GM19238 (cell line): ENCODE data around the gene ILF3.

Experiments used
- DNase-seq: peaks from one replicate; pipeline ENCODE4 v3.0.0; 2011; ENCODE audit warnings: low spot score; ENCODE audit not compliant: insufficient read length

ILF3 gene

GRCh38 chr19:10653732-10654609 is at the start of gene ILF3:
Gene ILF3 (plus strand): TSS chr19:10654346. CDS start chr19:10670606, 16,260 bp downstream.
- peak; percentile 91 for DNase-seq

DNA sequence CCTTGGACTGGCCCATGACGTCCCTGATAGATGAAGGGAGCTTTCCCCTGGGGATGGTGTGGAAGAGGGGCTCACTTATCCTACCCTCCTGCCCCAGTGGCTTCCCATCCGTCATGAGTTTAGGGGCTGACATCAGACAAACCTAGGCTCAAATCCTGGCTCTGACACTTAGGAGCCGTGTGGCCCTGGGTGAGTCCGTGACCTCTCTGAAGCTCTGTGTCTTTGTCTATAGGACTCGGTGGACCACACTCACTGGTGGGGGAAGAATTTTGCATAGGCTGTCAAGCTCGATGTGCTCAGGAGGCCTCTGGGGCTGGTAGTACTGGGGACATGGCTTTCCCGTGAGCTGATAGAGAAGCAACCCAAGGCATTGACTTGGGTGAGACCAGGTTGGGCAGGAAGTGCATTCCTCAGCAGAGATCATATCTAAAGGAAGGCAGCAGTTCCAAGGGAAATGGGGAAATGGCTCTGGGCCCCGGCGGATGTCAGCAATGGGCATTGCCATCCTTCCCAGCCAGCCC is 49.6 kb upstream of the ILF3 start:
- DNase-seq, result peak; percentile 58

DNA sequence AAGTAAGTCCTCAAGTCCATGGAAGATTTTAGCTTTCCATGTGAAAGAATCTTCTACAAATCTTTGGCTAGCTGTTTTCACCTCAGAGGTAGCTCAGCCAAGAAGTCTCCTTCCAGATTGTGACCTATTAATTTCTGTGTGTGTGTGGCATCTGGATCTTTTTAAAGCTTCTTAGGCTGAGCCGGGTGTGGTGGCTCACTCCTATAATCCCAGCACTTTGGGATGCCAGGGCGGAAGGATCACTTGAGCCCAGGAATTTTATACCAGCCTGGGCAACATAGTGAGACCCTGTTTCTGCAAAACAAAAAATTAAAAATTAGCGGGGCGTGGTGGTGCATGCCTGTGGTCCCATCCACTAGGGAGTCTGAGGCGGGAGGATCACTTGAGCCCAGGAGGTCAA is 42.2 kb upstream of the ILF3 start:
- no peak for DNase-seq

DNA sequence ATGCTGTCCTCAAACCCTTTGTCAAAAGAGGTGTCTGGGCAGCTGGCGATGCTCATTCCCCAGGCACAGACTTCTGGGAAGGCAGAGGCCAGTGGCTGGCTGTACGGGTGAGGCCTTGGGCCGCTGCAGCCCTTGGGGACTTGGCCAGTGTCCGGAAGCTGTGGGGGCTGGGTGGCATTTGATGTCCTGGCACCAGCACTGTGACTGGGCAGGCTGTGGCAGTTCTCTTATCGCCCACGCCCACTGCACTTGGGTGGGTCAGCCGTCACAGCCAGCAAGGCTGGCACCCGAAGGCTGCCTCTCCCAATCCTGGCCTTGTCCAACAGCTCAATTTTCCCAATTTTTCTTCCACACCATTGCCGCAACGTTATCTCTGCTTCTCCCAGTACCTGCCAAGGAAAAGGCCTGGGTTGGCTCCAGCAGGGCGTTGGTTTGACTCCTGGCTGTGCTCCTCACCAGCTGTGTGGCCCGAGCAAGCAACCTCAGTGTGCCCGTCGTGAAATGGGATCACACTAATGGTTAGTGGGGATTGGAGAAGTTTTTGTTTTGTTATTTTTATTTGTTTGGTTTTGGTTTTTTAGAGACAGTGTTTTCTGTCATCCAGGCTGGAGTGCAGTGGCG is 41.5 kb upstream of the ILF3 start:
- no peak for DNase-seq

DNA sequence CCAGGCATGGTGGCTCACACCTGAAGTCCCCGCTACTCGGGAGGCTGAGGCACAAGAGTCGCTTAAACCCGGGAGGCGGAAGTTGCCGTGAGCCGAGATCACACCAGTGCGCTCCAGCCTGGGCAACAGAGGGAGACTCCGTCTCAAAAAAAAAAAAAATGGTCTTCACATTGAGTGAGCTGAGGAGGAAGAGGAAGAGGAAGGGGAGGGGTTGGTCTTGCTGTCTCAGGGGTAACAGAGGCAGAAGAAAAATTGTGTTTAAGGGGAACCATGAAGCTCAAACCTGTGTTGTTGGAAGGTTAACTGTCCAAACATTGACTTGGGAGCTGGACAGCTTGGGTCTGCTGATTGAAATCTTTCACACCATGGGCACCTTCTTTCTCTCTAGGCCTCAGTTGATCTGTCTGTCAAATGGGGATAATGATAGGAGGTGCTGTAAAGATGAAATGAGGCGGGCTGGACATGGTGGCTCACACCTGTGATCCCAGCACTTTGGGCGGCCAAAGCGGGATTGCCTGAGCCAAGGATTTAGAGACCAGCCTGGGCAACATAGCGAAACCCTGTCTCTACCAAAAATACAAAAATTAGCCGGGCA is 38.6 kb upstream of the ILF3 start:
- DNase-seq, result no peak

DNA sequence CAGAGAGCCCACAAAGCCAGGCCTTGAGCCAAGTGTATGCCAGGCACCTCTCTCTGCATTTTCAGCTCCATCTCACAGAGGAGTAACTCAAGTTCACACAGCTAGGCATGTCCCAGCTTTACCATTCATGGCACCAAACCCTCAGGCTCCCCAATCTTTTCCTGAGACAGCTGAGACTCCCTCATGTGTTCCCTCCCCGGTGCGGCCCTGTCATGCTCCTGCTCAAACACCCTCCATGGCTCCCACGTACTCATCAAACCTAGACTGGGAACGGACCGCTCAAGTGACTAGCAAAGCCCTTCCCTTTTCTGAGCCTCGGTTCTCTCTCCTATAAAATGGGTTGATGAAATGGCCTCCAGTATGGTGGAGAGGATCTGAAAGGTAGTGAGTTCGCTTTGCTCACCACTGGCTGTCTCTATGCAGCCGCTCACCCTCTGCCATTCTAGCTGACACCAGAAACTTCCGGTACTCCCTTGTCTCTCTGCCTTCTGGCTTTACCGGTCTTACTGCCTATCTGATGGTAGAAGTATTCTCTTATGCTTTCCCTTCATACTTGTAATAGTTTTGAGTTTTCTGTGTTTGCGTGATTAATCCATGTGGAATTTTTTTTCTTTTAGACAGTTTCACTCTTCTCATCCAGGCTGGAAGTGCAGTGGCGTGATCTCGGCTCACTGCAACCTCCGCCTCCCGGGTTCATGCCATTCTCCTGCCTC is 36.6 kb upstream of the ILF3 start:
- DNase-seq, result no peak

- DNase-seq, result no peak
These were observed 35.3 kb upstream of the ILF3 start for GRCh38 chr19:10618846-10619245.

GRCh38 chr19:10620786-10621185 is 33.4 kb upstream of the ILF3 start:
- no peak for DNase-seq

DNA sequence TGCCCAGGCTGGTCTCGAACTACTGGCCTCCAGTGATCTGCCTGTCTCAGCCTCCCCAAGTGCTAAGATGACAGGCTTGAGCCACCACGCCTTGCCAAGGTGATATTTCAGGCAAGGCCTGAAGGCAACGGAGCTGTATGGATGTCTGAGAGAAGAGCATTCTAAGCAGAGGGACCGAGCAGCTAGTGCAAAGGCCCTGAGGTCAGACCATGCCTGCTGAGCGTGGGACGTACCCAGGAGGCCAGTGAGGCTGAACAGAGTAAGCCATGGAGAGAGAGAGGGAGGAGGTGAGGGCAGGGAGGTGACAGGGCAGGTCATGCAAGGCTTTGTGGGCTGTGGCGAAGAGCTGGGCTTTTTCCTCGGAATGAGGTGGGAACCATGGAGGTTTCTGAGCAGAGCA is 32.2 kb upstream of the ILF3 start:
- no peak for DNase-seq

DNA sequence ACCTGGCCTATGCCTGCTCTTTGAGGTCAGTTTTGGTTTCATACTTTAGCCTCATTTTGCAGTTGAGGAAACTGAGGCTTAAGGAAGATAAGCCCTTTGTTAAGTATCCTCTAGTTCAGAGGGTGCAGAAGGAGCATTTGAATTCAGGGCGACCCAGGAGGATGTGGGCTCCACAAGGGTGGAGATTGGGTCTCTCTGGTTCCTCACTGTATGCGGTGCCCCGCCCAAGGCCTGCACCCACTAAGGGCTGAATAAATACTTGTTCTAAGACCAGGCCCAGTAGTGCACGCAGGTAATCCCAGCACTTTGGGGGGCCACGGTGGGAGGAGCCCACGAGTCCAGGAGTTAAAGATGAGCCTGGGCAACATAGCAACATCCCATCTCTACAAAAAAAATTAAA is 29.6 kb upstream of the ILF3 start:
- DNase-seq, result no peak

DNA sequence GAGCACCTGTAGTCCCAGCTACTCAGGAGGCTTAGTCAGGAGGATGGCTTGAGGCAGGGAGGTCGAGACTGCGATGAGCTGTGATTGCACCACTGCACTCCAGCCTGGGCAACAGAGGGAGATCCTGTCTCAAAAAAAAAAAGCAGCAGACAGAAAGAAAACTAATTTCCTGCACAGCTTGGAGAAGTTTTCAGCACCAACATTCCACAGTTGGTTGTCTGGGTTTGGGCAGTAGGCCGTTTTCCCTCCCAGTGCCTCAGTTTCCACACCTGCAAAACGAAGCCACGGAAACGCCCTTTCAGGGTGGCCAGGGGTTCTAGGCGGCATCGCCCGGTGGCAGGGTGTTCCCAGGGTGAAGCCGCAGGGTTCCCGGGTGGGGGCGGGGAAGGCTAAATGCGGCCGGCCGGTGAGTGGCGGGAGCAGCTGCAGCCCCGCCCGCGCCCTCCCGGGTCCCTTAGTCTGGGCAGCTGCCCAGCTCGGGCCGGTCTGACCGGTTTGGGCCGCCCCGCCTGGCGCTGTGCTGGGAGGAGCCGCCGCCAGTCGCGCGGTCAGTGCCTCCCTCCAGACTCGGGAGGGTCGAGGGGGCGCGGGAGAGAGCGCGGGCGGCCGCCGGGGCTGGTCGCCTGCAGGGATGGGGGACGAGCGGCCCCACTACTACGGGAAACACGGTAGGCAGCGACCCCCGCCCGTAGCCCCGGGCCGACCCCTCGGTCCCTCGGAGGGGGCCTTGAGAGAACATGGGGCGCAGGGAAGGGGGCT is 29.0 kb upstream of the ILF3 start, which contains the start of gene SLC44A2:
Gene SLC44A2, plus strand, starts transcription at position 551 of the 759 bp plus-strand sequence. Its CDS starts 81 bp downstream, at position 632.
- no peak for DNase-seq

- no peak for DNase-seq
These were observed 28.4 kb upstream of the ILF3 start for GRCh38 chr19:10625762-10626138.

DNA sequence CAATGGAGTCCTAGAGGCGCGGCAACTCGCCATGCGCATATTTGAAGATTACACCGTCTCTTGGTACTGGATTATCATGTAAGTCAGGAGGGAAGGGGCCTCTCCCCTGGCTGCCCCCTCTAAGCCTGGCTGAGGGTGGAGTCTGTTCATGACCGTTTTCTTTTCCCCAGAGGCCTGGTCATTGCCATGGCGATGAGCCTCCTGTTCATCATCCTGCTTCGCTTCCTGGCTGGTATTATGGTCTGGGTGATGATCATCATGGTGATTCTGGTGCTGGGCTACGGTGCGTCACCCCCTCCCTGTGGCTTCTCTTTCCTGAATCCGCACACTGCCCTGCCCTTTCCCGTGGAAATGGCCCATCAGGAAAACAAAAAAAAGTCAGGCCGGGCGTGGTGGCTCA is 22.3 kb upstream of the ILF3 start:
- DNase-seq, result no peak

- DNase-seq, result no peak
These were observed 19.7 kb upstream of the ILF3 start for GRCh38 chr19:10634430-10634829.

DNA sequence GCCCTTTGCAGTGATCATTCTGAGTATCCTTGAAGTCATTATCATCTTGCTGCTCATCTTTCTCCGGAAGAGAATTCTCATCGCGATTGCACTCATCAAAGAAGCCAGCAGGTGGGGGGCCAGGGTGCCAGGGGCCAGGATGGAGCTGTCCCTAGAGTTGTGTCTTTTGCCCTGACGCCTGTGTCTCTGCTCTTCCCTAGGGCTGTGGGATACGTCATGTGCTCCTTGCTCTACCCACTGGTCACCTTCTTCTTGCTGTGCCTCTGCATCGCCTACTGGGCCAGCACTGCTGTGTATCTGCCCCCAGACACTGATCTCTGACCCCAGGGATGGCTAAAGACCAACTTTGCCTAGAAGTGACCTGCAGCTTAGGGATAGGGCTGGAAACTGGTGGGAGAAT is 19.2 kb upstream of the ILF3 start:
- DNase-seq, result no peak

- no peak for DNase-seq
These were observed 17.7 kb upstream of the ILF3 start for GRCh38 chr19:10636304-10636972.

GRCh38 chr19:10637894-10638293 is 16.3 kb upstream of the ILF3 start:
- no peak for DNase-seq

DNA sequence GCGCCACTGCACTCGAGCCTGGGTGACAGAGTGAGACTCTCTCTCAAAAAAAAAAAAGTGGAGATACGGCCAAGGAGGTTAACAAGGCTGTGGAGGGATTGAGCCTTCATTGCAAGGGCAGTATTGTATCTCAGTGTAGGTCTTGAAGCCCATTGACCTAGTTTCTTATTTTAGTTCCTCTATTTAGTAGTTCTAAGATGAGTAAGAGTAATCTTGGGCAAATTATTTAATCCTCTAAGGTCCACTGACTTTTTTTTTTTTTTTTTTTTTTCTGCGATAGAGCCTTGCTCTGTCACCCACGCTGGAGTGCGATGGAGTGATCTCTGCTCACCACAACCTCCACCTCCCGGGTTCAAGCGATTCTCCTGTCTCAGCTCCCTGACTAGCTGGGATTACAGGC is 14.3 kb upstream of the ILF3 start:
- peak; percentile 52 for DNase-seq

DNA sequence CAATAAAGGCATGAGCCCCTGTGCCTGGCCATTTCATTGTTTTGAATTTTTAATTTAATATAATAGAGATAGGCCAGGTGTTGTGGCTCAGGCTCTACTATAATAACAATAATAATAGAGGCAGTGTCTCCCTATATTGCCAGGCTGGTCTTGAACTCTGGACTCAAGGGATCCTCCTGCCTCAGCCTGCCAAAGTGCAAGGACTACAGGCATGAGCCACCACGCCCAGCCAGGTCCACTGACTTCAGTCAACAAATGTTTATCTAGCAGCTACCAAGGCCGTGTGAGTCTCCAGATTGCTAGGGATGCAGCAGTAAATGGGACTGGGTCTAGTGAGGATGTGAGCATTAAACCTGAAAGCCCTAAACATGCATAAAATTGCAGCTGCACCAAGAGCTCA is 13.8 kb upstream of the ILF3 start:
- no peak for DNase-seq

DNA sequence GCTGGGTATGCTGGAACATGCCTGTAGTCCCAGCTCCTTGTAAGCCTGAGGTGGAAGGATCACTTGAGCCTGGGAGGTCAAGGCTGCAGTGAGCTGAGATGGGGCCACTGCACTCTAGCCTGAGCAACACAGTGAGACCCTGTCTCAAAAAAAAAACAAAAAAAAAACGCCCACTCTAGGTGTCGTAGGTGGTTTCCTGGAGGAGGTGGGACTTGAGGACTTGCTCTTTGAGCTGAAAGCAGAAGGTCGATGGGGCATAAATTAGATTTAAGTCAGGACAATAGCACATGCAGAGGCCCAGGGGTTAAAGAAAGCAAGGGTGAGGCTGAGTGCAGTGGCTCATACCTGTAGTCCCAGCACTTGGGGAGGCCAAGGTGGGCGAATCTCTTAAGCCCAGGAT is 12.9 kb upstream of the ILF3 start:
- DNase-seq, result no peak
